ENCODE data around the gene LRP1B. TPM values are rescaled to one million over a fixed set of nuclear protein-coding genes. Genes with fewer than 3 reads are reported as not detected.

The LRP1B gene
- total and polyA plus RNA-seq, 2 of the 8 experiments (the other 6 are each of a cell fraction or from before 2014, with no cell fraction given), result 0.03 TPM; not detected in 1

DNA sequence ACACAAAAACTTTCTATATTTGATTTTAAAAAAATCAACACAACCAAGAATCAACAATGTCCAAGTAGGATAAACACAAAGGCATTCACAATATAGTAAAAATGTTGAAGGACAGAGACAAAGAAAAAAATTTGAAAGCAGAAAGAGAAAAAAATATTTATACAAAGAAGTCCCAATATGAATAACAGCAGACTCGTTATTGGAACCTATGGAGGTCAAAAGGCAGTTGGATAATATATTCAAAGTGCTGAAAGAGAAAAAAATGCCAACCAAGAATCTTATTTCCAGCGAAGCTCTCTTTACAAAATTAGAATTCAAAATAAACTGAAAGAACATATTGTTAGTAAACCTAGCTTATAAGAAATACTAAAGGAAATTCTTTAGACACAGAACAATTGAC is 859.5 kb downstream of the LRP1B start (continued):
- TF ChIP-seq, protein P1, sequence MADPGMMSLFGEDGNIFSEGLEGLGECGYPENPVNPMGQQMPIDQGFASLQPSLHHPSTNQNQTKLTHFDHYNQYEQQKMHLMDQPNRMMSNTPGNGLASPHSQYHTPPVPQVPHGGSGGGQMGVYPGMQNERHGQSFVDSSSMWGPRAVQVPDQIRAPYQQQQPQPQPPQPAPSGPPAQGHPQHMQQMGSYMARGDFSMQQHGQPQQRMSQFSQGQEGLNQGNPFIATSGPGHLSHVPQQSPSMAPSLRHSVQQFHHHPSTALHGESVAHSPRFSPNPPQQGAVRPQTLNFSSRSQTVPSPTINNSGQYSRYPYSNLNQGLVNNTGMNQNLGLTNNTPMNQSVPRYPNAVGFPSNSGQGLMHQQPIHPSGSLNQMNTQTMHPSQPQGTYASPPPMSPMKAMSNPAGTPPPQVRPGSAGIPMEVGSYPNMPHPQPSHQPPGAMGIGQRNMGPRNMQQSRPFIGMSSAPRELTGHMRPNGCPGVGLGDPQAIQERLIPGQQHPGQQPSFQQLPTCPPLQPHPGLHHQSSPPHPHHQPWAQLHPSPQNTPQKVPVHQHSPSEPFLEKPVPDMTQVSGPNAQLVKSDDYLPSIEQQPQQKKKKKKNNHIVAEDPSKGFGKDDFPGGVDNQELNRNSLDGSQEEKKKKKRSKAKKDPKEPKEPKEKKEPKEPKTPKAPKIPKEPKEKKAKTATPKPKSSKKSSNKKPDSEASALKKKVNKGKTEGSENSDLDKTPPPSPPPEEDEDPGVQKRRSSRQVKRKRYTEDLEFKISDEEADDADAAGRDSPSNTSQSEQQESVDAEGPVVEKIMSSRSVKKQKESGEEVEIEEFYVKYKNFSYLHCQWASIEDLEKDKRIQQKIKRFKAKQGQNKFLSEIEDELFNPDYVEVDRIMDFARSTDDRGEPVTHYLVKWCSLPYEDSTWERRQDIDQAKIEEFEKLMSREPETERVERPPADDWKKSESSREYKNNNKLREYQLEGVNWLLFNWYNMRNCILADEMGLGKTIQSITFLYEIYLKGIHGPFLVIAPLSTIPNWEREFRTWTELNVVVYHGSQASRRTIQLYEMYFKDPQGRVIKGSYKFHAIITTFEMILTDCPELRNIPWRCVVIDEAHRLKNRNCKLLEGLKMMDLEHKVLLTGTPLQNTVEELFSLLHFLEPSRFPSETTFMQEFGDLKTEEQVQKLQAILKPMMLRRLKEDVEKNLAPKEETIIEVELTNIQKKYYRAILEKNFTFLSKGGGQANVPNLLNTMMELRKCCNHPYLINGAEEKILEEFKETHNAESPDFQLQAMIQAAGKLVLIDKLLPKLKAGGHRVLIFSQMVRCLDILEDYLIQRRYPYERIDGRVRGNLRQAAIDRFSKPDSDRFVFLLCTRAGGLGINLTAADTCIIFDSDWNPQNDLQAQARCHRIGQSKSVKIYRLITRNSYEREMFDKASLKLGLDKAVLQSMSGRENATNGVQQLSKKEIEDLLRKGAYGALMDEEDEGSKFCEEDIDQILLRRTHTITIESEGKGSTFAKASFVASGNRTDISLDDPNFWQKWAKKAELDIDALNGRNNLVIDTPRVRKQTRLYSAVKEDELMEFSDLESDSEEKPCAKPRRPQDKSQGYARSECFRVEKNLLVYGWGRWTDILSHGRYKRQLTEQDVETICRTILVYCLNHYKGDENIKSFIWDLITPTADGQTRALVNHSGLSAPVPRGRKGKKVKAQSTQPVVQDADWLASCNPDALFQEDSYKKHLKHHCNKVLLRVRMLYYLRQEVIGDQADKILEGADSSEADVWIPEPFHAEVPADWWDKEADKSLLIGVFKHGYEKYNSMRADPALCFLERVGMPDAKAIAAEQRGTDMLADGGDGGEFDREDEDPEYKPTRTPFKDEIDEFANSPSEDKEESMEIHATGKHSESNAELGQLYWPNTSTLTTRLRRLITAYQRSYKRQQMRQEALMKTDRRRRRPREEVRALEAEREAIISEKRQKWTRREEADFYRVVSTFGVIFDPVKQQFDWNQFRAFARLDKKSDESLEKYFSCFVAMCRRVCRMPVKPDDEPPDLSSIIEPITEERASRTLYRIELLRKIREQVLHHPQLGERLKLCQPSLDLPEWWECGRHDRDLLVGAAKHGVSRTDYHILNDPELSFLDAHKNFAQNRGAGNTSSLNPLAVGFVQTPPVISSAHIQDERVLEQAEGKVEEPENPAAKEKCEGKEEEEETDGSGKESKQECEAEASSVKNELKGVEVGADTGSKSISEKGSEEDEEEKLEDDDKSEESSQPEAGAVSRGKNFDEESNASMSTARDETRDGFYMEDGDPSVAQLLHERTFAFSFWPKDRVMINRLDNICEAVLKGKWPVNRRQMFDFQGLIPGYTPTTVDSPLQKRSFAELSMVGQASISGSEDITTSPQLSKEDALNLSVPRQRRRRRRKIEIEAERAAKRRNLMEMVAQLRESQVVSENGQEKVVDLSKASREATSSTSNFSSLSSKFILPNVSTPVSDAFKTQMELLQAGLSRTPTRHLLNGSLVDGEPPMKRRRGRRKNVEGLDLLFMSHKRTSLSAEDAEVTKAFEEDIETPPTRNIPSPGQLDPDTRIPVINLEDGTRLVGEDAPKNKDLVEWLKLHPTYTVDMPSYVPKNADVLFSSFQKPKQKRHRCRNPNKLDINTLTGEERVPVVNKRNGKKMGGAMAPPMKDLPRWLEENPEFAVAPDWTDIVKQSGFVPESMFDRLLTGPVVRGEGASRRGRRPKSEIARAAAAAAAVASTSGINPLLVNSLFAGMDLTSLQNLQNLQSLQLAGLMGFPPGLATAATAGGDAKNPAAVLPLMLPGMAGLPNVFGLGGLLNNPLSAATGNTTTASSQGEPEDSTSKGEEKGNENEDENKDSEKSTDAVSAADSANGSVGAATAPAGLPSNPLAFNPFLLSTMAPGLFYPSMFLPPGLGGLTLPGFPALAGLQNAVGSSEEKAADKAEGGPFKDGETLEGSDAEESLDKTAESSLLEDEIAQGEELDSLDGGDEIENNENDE (IDR thresholded peaks at IDR 0.05; ENCODE audit: insufficient replicate concordance, low read length), result no peak

Data from H1 (cell line).